ENCODE results near the gene STAC2.
A peak's percentile ranks its signal among the peaks of the same experiment; 100 is the strongest.
"Not testable (repeated sequence)": the region's sequence is repeated elsewhere in the genome, so short reads cannot be mapped to it uniquely, and the experiment has no call there.

Gene STAC2

DNA sequence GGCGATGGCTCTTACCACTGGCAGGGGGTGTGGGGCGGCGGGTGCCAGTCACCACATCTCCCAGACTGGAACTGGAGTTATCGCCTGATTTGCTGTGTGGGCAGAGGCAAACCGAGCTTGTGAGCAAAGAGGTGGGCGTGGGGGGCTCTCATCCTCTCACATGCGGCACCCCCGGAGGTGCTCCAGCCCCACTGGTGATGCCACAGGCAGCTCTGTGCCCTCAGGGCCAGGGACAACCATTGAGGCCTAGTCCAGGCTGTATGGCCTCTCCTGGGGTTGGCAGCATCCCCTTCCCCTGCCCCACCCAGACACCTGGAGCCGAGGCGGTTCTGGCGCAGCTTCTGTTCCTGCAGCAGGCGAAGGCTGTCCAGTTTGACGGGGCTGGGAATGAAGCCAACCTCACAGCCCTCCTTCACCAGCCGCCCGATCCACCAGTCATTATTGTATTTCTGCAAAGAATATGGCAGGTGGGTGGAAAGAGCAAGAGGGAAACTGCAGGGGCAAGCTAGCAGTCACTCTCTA, 39.2 kb downstream of the STAC2 start:
- DNase-seq: no peak

DNA sequence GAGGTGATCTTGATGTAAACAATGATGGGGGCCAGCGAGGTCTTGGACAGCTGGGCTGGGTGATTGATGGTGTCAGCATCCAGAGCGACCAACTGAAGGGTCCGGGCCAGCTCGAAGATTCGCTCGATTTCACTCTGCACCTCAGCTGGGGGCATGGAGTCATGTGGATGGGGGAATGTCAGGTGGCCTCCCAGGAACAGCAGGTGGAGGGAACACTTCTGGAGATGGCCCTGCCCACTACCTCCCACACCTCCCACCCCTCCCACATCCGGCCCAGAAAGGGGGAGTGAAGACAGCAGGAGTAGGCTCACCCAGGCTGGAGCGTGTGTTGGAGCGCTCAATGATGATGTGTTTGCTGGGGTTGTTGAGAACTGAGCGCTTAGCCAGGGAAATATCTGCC, 42.0 kb downstream of the STAC2 start:
- no peak for DNase-seq

DNA sequence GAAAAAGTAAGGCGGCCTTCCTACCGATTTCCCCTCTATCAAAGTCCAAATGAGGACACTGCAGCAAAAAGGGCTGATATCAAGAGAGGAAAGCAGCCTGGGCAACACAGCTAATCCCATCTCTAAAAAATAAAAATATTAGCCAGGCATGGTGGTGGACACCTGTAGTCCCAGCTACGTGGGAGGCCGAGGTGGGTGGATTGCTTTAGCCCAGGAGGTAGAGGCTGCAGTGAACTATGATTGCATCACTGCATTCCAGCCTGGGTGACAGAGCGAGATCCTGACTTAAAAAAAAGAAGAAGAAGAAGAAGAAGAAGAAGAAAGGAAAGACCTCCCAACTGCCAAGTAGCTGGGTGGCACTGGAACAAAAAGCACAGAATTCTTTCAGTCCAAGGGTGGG, 42.7 kb downstream of the STAC2 start:
- DNase-seq: no peak

GRCh38 chr17:39181303-39181702, 44.4 kb downstream of the STAC2 start:
- no peak for DNase-seq

GRCh38 chr17:39178536-39178935, 47.2 kb downstream of the STAC2 start:
- no peak for DNase-seq

- DNase-seq: no peak
Measured at GRCh38 chr17:39177256-39177655, 48.5 kb downstream of the STAC2 start.

DNA sequence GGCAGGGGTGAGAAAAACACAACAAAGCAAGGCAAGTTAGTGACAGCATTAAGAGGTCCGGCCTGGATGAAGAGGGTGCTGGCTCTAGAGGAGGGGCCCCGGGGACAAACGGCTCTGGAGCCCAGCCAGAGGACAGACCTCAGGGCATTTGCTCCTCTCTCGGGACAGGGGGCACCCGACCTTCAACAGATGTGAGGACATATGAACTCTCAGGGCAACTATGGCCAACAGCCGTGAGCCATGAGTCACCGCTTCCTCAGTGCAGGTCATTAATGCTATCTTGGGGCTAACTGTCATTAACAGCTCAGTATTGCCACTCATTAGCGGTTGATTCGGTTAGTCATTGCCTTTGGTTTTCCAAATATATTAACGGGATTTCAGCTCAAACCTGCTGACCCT, 50.1 kb downstream of the STAC2 start:
- DNase-seq: no peak

DNA sequence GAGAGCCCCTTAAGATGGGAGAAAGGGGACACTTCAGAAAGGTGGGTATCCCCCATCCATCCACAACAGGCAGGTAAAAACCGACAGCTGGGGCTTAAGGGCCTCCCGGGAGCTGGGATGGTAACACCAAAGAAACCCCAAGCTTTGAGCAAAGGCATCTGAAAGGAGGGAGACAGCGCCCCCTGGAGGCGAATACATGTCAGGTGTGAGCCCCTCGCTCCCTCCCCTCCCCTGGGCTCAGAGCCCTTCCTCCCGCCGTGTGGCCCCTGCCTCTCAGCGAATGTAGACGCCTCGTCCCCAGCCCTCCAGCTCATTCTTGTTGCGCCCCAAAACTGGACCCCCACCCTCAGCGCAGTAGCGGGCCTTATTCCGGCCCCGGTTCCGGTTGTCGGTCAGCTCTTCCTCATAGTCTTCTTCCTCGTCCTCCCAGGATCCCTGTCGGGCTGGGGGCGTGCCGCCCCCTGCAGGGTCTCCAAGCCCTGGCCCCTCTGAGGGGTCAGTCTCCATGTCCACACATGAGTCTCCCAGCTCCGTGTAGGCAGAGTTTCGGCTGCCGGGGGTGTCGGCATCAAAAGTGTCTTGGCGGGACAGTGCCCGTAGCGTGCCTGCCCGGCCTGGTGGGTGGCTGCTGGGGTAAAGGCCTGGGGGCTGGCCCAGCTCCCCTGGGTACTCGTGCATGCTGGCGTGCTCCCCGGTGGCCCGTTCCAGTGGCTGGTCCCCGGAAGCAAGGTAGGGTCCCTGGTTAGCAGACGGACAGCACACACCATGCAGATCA, 50.6 kb downstream of the STAC2 start:
- peak; percentile 82 for DNase-seq

DNA sequence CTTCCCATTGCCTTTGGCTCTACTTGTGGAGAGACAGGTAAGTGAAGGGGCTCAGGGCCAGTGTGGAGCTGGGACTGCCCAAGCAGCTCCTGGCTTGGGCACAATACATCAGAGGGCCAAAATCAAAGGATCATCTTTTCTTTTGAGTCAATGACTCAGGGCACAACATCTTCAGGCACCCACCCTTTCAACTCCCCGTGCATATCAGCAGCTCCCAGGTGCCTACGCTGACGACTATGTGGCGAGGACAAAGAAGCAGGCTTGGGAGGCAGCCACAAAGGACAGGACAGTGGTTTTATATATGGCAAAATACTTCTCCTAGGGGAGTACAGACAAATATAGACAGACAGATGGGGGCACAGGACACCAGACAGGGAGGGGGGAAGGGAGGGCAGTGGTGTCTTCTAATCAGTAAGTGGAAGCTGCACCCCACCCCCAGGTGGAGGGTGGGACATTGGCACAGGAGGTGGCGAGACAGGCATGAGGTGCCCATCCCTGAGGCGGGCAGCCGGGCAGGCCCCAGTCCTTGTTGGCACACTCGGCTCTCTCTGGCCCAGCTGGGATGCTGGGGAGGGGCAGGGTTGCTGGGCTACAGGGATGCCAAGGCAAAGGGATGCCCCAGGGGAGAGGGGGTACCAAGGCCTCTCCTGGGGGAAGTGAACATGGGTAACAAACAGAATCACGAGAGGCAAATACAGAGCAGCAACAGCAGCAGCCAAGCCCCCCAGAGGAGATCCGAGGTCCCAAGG, 52.0 kb downstream of the STAC2 start:
- no peak for DNase-seq

DNA sequence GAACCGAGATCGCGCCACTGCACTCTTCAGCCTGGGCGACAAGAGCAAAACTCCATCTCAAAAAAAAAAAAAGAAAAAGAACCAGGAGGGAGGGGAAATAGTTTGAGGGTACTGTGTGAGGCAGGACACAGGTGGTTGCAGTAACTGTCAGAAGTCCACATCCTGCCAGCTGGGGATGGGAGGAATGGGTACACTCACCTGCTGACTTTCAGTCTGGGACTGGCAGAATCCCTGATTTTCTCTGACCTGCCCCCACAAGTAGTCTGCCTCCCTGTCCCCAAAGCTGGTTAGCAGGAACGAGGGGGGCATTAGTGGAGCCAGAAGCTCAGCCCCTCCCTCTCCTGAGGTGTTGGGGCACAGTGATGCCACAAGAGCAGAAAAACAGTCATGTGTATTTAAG, 52.7 kb downstream of the STAC2 start:
- peak; percentile 49 for DNase-seq

DNA sequence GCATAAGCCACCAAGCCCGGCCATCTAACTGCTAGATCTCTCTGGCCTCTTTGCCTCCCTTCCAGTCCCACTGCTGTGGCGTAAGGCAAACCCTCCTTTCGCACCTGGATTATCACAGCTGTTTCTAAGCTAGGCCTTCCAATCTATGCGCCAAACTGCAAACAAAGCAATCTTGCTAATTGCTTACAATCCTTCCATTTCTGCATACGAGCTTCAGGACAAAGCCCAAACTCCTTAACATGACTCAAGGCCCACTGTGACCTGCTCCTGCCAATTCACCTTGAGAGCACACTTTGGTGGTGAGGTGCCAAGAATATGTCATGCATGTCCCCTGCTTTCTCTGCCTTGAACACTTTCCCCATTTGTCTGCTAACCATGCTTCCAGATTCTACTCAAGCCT, 53.8 kb downstream of the STAC2 start:
- DNase-seq: peak; percentile 68

GRCh38 chr17:39170558-39170957, 55.2 kb downstream of the STAC2 start:
- no peak for DNase-seq

DNA sequence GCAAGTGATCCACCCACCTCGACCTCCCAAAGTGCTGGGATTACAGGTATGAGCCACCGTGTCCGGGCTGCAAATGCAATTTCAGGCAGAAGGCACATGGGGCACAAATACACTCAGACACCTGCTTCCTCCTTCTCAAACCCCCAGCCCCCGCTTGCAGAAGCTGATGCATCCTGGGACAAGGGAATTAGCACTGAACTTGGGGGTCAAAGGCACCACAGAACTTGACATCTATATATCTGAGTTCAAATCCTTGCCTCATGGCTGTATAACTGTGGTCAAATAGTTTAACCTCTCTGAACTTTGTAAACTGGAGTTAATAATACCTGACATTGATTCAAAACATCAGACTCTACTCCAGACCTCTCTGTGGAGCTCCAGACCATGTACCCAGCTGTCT, 55.6 kb downstream of the STAC2 start:
- DNase-seq: no peak

DNA sequence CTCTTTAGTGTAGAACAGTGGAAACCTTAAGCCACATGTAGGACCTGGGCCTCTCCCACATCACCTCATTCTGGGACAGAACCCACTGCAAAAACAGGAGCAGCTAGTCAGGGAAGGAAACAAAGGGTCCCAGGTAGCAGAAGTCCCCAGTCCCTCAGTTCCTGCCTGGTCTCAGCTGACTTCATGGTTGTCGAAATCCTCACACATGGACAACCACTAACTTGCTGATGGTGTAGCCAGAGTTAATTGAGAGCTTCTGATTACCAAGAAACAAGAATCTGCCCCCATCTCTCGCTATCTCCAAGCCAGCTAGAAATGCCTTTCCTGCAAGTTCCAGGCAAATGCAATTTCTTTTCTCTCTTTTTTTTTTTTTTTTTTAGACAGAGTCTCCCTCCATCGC, 56.2 kb downstream of the STAC2 start:
- no peak for DNase-seq

GRCh38 chr17:39169101-39169500, 56.6 kb downstream of the STAC2 start:
- DNase-seq: no peak

GRCh38 chr17:39168503-39168902, 57.2 kb downstream of the STAC2 start:
- not testable (repeated sequence) for DNase-seq

DNA sequence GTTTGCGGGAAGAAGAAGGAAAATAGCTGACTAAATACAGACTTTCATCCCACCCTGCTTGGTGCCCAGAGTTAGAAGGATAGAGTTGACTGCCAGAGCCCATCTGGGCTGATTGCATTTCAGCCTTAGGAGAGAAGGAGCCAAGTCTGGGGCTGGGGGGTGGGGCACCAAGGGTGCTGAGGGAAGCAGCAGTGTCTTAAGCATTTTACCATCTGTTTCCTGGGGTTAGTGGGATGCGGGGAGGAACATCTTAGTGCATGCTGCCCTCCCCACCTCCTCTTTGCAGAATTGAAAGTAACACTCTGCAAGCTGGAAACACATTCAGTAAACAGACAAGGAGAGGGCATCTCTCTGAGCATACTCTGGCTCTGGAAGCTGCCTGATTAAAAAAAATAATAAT, 58.3 kb downstream of the STAC2 start:
- DNase-seq: peak; percentile 91

DNA sequence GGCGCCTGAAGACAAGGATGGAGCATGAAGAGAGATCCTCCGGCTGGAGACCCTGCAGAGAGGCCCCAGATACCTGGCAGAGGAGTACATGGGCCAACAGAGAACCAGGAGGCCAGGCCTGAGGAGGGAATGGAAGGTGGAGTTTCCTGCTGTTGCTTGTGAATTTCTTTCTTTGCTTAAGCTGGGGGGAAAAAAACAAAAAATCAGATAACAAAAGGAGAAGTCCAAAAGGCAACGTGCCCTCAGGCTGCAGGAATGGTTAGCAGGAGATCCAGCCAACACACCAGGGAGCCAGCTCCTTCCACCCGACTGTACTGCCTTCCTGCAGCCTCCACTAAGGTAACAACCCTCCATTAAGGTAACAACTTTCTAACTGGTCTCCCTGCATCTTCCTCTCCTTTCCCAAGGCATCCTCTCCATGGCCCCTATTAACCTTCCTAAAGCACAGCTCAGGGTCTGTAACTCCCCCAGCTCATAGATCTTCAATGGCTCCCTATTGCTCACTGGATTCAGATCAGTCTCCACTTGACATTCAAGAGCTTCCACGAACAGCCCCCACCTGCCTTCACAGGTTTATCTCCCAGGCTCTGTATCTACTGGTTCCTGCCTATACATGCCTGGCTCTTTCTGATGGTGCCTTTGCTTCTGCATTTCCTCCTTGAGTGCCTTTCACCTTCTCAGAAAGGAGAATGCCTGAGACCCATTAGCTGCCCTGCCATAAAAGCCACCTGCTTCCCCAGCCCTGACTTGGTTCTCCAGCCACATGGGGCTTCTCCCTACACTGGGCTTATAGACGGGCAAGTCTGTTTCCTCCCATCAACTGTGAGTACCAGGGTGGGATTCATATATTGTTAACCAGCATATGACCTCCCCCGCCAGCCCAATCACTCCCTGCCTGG, 59.1 kb downstream of the STAC2 start:
- peak; percentile 63 for DNase-seq

GRCh38 chr17:39165841-39166349, 59.9 kb downstream of the STAC2 start, which contains the start of gene ARL5C:
TSS of gene ARL5C (minus strand) at chr17:39166161. CDS start at chr17:39165760, 401 bp downstream.
- DNase-seq: no peak

DNA sequence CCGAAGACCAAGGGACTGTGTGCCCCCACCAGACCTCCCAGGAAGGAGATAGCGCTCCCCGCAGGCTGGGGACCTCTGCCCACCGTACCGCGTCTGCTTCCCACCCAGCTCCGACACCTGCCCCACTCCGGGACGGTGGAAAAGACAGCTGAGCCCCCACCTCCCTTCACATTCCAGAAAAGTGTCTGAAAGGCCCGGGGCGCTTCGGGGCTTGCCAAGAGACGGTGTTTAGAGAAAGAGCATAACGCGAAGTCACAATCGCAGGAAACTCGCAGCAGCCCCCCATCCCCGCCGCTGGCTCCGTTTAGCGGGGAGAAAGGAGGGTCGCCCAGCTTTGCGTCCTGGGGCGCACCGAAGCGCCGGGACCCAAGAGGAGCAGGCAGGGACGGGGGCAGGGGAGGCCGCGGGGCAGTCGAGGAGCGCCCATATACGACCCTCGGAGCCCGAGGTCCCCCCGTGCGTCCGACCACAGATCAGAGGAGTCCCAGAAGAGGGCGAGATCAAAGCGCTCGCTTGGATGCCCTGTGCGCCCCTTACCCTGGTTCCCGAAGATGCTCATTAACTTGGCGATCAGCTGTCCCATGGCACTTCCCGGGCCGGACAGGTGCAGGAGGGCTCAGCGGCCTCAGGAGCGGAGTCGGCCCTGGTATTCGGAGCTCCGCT, 60.4 kb downstream of the STAC2 start:
- DNase-seq: no peak

DNA sequence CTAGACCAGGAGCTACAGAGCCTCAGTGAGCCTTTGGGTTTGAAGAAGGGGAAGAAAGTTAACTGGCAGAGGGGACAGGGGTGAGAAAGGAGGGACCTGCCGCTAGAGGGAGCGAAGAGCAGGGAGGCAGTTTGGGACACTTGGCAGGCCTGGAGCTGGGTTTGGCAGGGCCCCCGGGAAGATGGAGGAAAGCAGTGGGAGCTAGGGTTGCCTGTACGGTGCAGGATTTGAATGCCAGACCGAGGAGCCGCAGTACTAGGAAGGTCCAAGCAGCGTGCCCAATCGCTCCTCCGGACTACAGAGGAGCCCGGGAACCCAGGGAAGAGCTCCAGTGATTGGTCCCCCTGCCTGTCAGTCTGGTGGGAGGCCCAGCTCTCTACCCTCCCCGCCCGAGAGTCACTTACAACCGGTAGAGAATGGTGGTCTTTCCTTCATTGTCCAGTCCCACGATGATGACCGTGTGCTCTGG, 61.0 kb downstream of the STAC2 start:
- peak; percentile 85 for DNase-seq

GRCh38 chr17:39161962-39162361, 63.8 kb downstream of the STAC2 start:
- DNase-seq: no peak
